Neuronal stem cell (in vitro differentiated cells): ENCODE measurements around the gene MORC3.

Experiments
- DNase-seq: peaks from one replicate; pipeline ENCODE4 v3.0.0-alpha.2; 2013; ENCODE audit warnings: low spot score
- H2AFZ ChIP-seq: one replicate; pipeline ENCODE4 v1.6.1; 2013; ENCODE audit warnings: mild to moderate bottlenecking, low read length, inconsistent platforms
- H2AK5ac ChIP-seq: 2 replicates; pipeline ENCODE4 v1.6.1; 2013; ENCODE audit warnings: low read depth, mild to moderate bottlenecking, inconsistent platforms, low read length, moderate library complexity, mixed read lengths
- H2BK120ac ChIP-seq: 2 replicates; pipeline ENCODE4 v1.6.1; 2013; ENCODE audit warnings: low read depth, mild to moderate bottlenecking, inconsistent platforms, low read length, moderate library complexity, mixed read lengths
- H2BK12ac ChIP-seq: one replicate; pipeline ENCODE4 v1.6.1; 2013; ENCODE audit warnings: low read length, inconsistent platforms
- H2BK15ac ChIP-seq: 2 replicates; pipeline ENCODE4 v1.6.1; 2013; ENCODE audit warnings: mild to moderate bottlenecking, low read length, inconsistent platforms, mixed read lengths
- H2BK5ac ChIP-seq: one replicate; pipeline ENCODE4 v1.6.1; 2013; ENCODE audit warnings: inconsistent platforms, mild to moderate bottlenecking, low read length, moderate library complexity
- H3K14ac ChIP-seq: one replicate; pipeline ENCODE4 v1.6.1; 2013; ENCODE audit warnings: low read length, inconsistent platforms
- H3K18ac ChIP-seq: 2 replicates; pipeline ENCODE4 v1.6.1; 2013; ENCODE audit warnings: low read length, inconsistent platforms
- H3K23ac ChIP-seq: 2 replicates; pipeline ENCODE4 v1.6.1; 2013; ENCODE audit warnings: low read depth, mild to moderate bottlenecking, mixed read lengths, low read length, inconsistent platforms; ENCODE audit not compliant: poor library complexity
- H3K27ac ChIP-seq: replicated peaks from 3 replicates; pipeline ENCODE4 v1.5.1; 2013; ENCODE audit warnings: low read length, inconsistent platforms
- H3K27me3 ChIP-seq, 3 experiments: 2 replicates each; pipeline ENCODE4 v1.6.1; 2013; ENCODE audit warnings: low read length in 3 of 3, mild to moderate bottlenecking in 2 of 3, inconsistent platforms in 1 of 3, low read depth in 1 of 3, mixed read lengths in 1 of 3, moderate library complexity in 1 of 3; ENCODE audit not compliant: control insufficient read depth in 3 of 3, insufficient read depth in 3 of 3
- H3K36me3 ChIP-seq, 2 donors: replicated peaks in 1 of 2; 2 replicates each; pipeline ENCODE4 v1.6.1; 2013; ENCODE audit warnings: low read length in 2 of 2; ENCODE audit not compliant: control insufficient read depth in 2 of 2, insufficient read depth in 2 of 2
- H3K4ac ChIP-seq: 2 replicates; pipeline ENCODE4 v1.6.1; 2013; ENCODE audit warnings: inconsistent platforms, mild to moderate bottlenecking, low read length, moderate library complexity
- H3K4me1 ChIP-seq, 2 donors: 1 replicate in 1 of 2; 2 replicates in 1 of 2; pipeline ENCODE4 v1.6.1; 2013; ENCODE audit warnings: low read length in 2 of 2, low read depth in 1 of 2; ENCODE audit not compliant: control insufficient read depth in 2 of 2, insufficient read depth in 1 of 2
- H3K4me2 ChIP-seq: one replicate; pipeline ENCODE4 v1.6.1; 2013; ENCODE audit warnings: mild to moderate bottlenecking, low read length, inconsistent platforms; ENCODE audit not compliant: insufficient read depth, poor library complexity, severe bottlenecking
- H3K4me3 ChIP-seq, 2 donors: 2 replicates each; pipeline ENCODE4 v1.5.1; 2013; ENCODE audit warnings: low read length in 2 of 2, mild to moderate bottlenecking in 2 of 2, inconsistent platforms in 1 of 2, moderate library complexity in 1 of 2
- H3K79me1 ChIP-seq: one replicate; pipeline ENCODE4 v1.6.1; 2013; ENCODE audit warnings: low read depth, mild to moderate bottlenecking, inconsistent platforms, low read length, moderate library complexity
- H3K9ac ChIP-seq: one replicate; pipeline ENCODE4 v1.6.1; 2013; ENCODE audit warnings: mild to moderate bottlenecking, low read depth, low read length, inconsistent platforms; ENCODE audit not compliant: poor library complexity
- H3K9me3 ChIP-seq, 2 donors: replicated peaks in 1 of 2; 2 replicates each; pipeline versions ENCODE3 to v1.6.1; 2013; ENCODE audit warnings: low read length in 2 of 2, mild to moderate bottlenecking in 2 of 2, inconsistent platforms in 1 of 2, low read depth in 1 of 2, mixed read lengths in 1 of 2, moderate library complexity in 1 of 2; ENCODE audit not compliant: control insufficient read depth in 2 of 2, insufficient read depth in 1 of 2
- H4K8ac ChIP-seq: one replicate; pipeline ENCODE4 v1.6.1; 2013; ENCODE audit warnings: low read depth, mild to moderate bottlenecking, inconsistent platforms, low read length, moderate library complexity
- H4K91ac ChIP-seq: one replicate; pipeline ENCODE4 v1.6.1; 2013; ENCODE audit warnings: low read length, low read depth, mild to moderate bottlenecking, inconsistent platforms; ENCODE audit not compliant: poor library complexity
- WGBS, 2 donors: extraction: QIAGEN DNeasy Blood & Tissue Kit; methylation state at CpG; one replicate each; pipeline ENCODE4 v1.1.7; 2013; ENCODE audit warnings: missing lambda C conversion rate in 2 of 2, mixed read lengths in 1 of 2; ENCODE audit not compliant: insufficient read length in 2 of 2, insufficient replicate concordance in 1 of 2; ENCODE audit errors: extremely low coverage in 2 of 2; 5-methylcytosine and 5-hydroxymethylcytosine counted together

The MORC3 gene

GRCh38 chr21:36385233-36386030, 65.4 kb downstream of the MORC3 start, which contains the start of gene CHAF1B:
Gene CHAF1B, plus strand, starts transcription at chr21:36385392. Its CDS starts 745 bp downstream, at chr21:36386137.
- peak within 1 kb of the TSS; percentile 66 for H3K18ac ChIP-seq
- no peak within 1 kb of the TSS for H2BK12ac ChIP-seq
- H4K91ac ChIP-seq: no peak within 1 kb of the TSS
- H2BK120ac ChIP-seq: no peak within 1 kb of the TSS
- no peak within 1 kb of the TSS for H3K14ac ChIP-seq
- WGBS, 2 donors: no CpG with 5 or more reads among the region's 77 CpGs
- no peak within 1 kb of the TSS for H3K4ac ChIP-seq
- H2AFZ ChIP-seq: peak within 1 kb of the TSS; percentile 93
- no peak within 1 kb of the TSS for H4K8ac ChIP-seq
- H3K23ac ChIP-seq: no peak within 1 kb of the TSS
- H3K4me1 ChIP-seq: peaks cover 0 to 3% of the 10 kb centered on the region in 2 donors
- peaks cover 2% of the 10 kb centered on the region for H3K79me1 ChIP-seq
- H3K9ac ChIP-seq: no peak within 1 kb of the TSS
- peak within 1 kb of the TSS; percentile 85 to 86 for H3K4me3 ChIP-seq
- peaks cover 0 to 2% of the 10 kb centered on the region in 2 donors for H3K9me3 ChIP-seq
- H2BK15ac ChIP-seq: no peak within 1 kb of the TSS
- no peaks in the 10 kb centered on the region for H3K27me3 ChIP-seq
- no peak within 1 kb of the TSS for H2AK5ac ChIP-seq
- no peak within 1 kb of the TSS for H3K27ac ChIP-seq
- H2BK5ac ChIP-seq: no peak within 1 kb of the TSS
- H3K36me3 ChIP-seq: peaks cover 9 to 43% of the 10 kb centered on the region in 2 donors
- peak within 1 kb of the TSS; percentile 61 for H3K4me2 ChIP-seq
- DNase-seq: peak; percentile 87

GRCh38 chr21:36386031-36386642, 66.1 kb downstream of the MORC3 start:
- Histone ChIP-seq H2BK5ac (no peak overlapping the region), H3K9me3 (peaks cover 0 to 2% of the 10 kb centered on the region in 2 donors), H3K27ac (no peak overlapping the region), H3K18ac (no peak overlapping the region), H2BK120ac (no peak overlapping the region), H4K91ac (no peak overlapping the region), H3K4me1 (peaks cover 0 to 3% of the 10 kb centered on the region in 2 donors), H3K9ac (no peak overlapping the region), H3K4ac (no peak overlapping the region), H3K79me1 (peaks cover 2% of the 10 kb centered on the region), H3K14ac (no peak overlapping the region), H2BK15ac (no peak overlapping the region), H3K23ac (no peak overlapping the region), H2AK5ac (no peak overlapping the region), H3K4me3 (peak overlapping the region; percentile 85 to 86), H2AFZ (peak overlapping the region; percentile 93), H3K27me3 (no peaks in the 10 kb centered on the region), H3K36me3 (peaks cover 14 to 50% of the 10 kb centered on the region in 2 donors), H3K4me2 (peak overlapping the region; percentile 61), H2BK12ac (no peak overlapping the region), H4K8ac (no peak overlapping the region)
- no CpG with 5 or more reads among the region's 21 CpGs for WGBS, 2 donors
- no peak for DNase-seq

- no peak overlapping the region for H3K4me3 ChIP-seq
- no peak overlapping the region for H2BK12ac ChIP-seq
- H3K4me2 ChIP-seq: no peak overlapping the region
- H3K27ac ChIP-seq: no peak overlapping the region
- no peak for DNase-seq
- no peak overlapping the region for H2BK5ac ChIP-seq
- no peak overlapping the region for H4K91ac ChIP-seq
- H3K18ac ChIP-seq: no peak overlapping the region
- H2AK5ac ChIP-seq: no peak overlapping the region
- H3K79me1 ChIP-seq: peaks cover 2% of the 10 kb centered on the region
- no peak overlapping the region for H2AFZ ChIP-seq
- no peak overlapping the region for H2BK15ac ChIP-seq
- no peak overlapping the region for H3K4ac ChIP-seq
- peaks cover 0 to 3% of the 10 kb centered on the region in 2 donors for H3K4me1 ChIP-seq
- WGBS, 2 donors: no CpG with 5 or more reads among the region's 6 CpGs
- peaks cover 19 to 61% of the 10 kb centered on the region in 2 donors for H3K36me3 ChIP-seq
- no peak overlapping the region for H3K9ac ChIP-seq
- H4K8ac ChIP-seq: no peak overlapping the region
- peaks cover 2% of the 10 kb centered on the region in 2 donors for H3K9me3 ChIP-seq
- no peak overlapping the region for H2BK120ac ChIP-seq
- no peak overlapping the region for H3K14ac ChIP-seq
- H3K23ac ChIP-seq: no peak overlapping the region
- H3K27me3 ChIP-seq: no peaks in the 10 kb centered on the region
Observed at GRCh38 chr21:36388096-36388495, 68.1 kb downstream of the MORC3 start.

- no peak for DNase-seq
- no peak overlapping the region for H3K14ac ChIP-seq
Observed at GRCh38 chr21:36388835-36389234, 68.8 kb downstream of the MORC3 start.

More at GRCh38 chr21:36388835-36389234, 68.8 kb downstream of the MORC3 start:
- no peak overlapping the region for H2BK15ac ChIP-seq
- H3K27ac ChIP-seq: no peak overlapping the region
- H3K27me3 ChIP-seq: no peaks in the 10 kb centered on the region
- no peak overlapping the region for H2AK5ac ChIP-seq
- peaks cover 0 to 3% of the 10 kb centered on the region in 2 donors for H3K4me1 ChIP-seq
- H3K18ac ChIP-seq: no peak overlapping the region
- H3K4ac ChIP-seq: no peak overlapping the region
- no peak overlapping the region for H3K4me3 ChIP-seq
- H2BK120ac ChIP-seq: no peak overlapping the region
- no peak overlapping the region for H2BK12ac ChIP-seq
- peaks cover 19 to 66% of the 10 kb centered on the region in 2 donors for H3K36me3 ChIP-seq
- no peak overlapping the region for H3K23ac ChIP-seq
- H2AFZ ChIP-seq: no peak overlapping the region
- H3K9me3 ChIP-seq: peaks cover 2% of the 10 kb centered on the region in 2 donors
- peaks cover 2% of the 10 kb centered on the region for H3K79me1 ChIP-seq
- H2BK5ac ChIP-seq: no peak overlapping the region
- no peak overlapping the region for H4K91ac ChIP-seq
- H3K9ac ChIP-seq: no peak overlapping the region
- no CpG with 5 or more reads among the region's 10 CpGs for WGBS, 2 donors
- H4K8ac ChIP-seq: no peak overlapping the region
- peak overlapping the region; percentile 14 for H3K4me2 ChIP-seq
